Endothelial cell of umbilical vein (primary cell): Measurements from ENCODE around the gene PPP1R26. TPM values are rescaled to one million over a fixed set of nuclear protein-coding genes. Genes with fewer than 3 reads are reported as not detected.

Experiments used
- BruUV-seq: library from RNA; stranded (reverse); fragments of 400-500 nt; replicated peaks from 2 replicates; lab custom pipeline; 2021; lab: Mats Ljungman, UMichigan
- CTCF ChIA-PET: fragments of 300-600, 350-600 bp; sonication (Branson Sonifier 250); formaldehyde crosslinking; loops from one replicate; lab custom pipeline; 2021; ENCODE audit warnings: antibody characterized with exemption, inconsistent platforms; lab: Charles Lee
- POLR2A ChIA-PET: fragments of 300-600, 350-600 bp; sonication (Branson Sonifier 250); formaldehyde crosslinking; loops from one replicate; lab custom pipeline; 2021; ENCODE audit warnings: antibody characterized with exemption, inconsistent platforms; lab: Charles Lee
- DNase-seq: peaks from one replicate; pipeline ENCODE4 v3.0.0-alpha.2; 2011; ENCODE audit warnings: low read depth, low spot score
- FAIRE-seq: peaks from 2 replicates; lab custom pipeline; 2011; peaks lifted over from hg19 to GRCh38; lab: Jason Lieb, UNC
- H2AFZ ChIP-seq: 2 replicates; pipeline ENCODE4 v1.6.0; 2012; ENCODE audit warnings: low read depth, low read length, control low read depth, inconsistent platforms
- H3K27ac ChIP-seq: 2 replicates; pipeline ENCODE4 v1.5.1; 2011; ENCODE audit warnings: low read depth, mild to moderate bottlenecking, control low read depth, low read length, moderate library complexity; ENCODE audit not compliant: insufficient read depth
- H3K27me3 ChIP-seq, 2 experiments: 2 replicates each; pipeline versions ENCODE4 v1.6.0 to v1.6.1; 2011; ENCODE audit warnings: low read length in 2 of 2, mixed read lengths in 1 of 2; ENCODE audit not compliant: control insufficient read depth in 2 of 2, insufficient read depth in 2 of 2
- H3K36me3 ChIP-seq, 2 experiments: 2 replicates in 1 of 2; 3 replicates in 1 of 2; pipeline ENCODE4 v1.5.1; 2011; ENCODE audit warnings: low read length in 2 of 2, mild to moderate bottlenecking in 1 of 2, moderate library complexity in 1 of 2; ENCODE audit not compliant: control insufficient read depth in 2 of 2, insufficient read depth in 2 of 2; ENCODE audit errors: extremely low read depth in 1 of 2
- H3K4me1 ChIP-seq: 3 replicates; pipeline ENCODE4 v1.5.1; 2011; ENCODE audit warnings: mild to moderate bottlenecking, low read length; ENCODE audit not compliant: control insufficient read depth, insufficient read depth; ENCODE audit errors: extremely low read depth
- H3K4me2 ChIP-seq: 2 replicates; pipeline ENCODE4 v1.6.1; 2011; ENCODE audit warnings: low read length, control low read depth, mixed read lengths; ENCODE audit not compliant: insufficient read depth
- H3K4me3 ChIP-seq, 3 experiments: fragments of 200-600 bp in 1 of 3; sonication (generic), shearing (Covaris generic) in 1 of 3; replicated peaks in 1 of 3; 2 replicates each; pipeline ENCODE4 v1.5.1; 2011 to 2016; ENCODE audit warnings: control low read depth in 3 of 3, low read length in 3 of 3, mild to moderate bottlenecking in 2 of 3, inconsistent platforms in 1 of 3, low read depth in 1 of 3, moderate library complexity in 1 of 3; ENCODE audit not compliant: insufficient read depth in 1 of 3
- H3K79me2 ChIP-seq: 2 replicates; pipeline ENCODE4 v1.6.0; 2012; ENCODE audit warnings: low read length, inconsistent platforms; ENCODE audit not compliant: control insufficient read depth, insufficient read depth
- H3K9ac ChIP-seq: replicated peaks from 2 replicates; pipeline ENCODE3; 2011; ENCODE audit warnings: low read length, control low read depth; ENCODE audit not compliant: insufficient read depth; ENCODE audit errors: extremely low read depth
- H3K9me1 ChIP-seq: replicated peaks from 3 replicates; pipeline ENCODE4 v1.6.0; 2011; ENCODE audit warnings: mild to moderate bottlenecking, low read length; ENCODE audit not compliant: control insufficient read depth, insufficient read depth; ENCODE audit errors: extremely low read depth
- H3K9me3 ChIP-seq: replicated peaks from 2 replicates; pipeline ENCODE4 v1.5.1; 2012; ENCODE audit warnings: low read length, inconsistent platforms; ENCODE audit not compliant: control insufficient read depth, insufficient read depth
- H4K20me1 ChIP-seq: replicated peaks from 2 replicates; pipeline ENCODE3; 2011; ENCODE audit warnings: mild to moderate bottlenecking, low read length; ENCODE audit not compliant: control insufficient read depth, insufficient read depth; ENCODE audit errors: extremely low read depth
- CTCF ChIP-seq, 2 donors: IDR thresholded peaks; 1 replicate in 1 of 2; 2 replicates in 1 of 2; pipeline ENCODE4 v1.5.1; 2011; ENCODE audit warnings: low read length in 2 of 2, mild to moderate bottlenecking in 2 of 2, moderate library complexity in 2 of 2, control low read depth in 1 of 2, inconsistent platforms in 1 of 2, low read depth in 1 of 2; ENCODE audit not compliant: insufficient read depth in 1 of 2; ENCODE audit errors: extremely low read depth in 1 of 2
- EZH2 ChIP-seq: IDR thresholded peaks from 2 replicates; pipeline ENCODE4 v1.6.1; 2012; ENCODE audit warnings: borderline replicate concordance, low read depth, mild to moderate bottlenecking, moderate library complexity, low read length, inconsistent platforms; ENCODE audit not compliant: severe bottlenecking
- FOS ChIP-seq: IDR thresholded peaks from 2 replicates; pipeline ENCODE4 v1.6.1; 2011; ENCODE audit warnings: mild to moderate bottlenecking, low read length, moderate library complexity, borderline replicate concordance; ENCODE audit not compliant: insufficient read depth
- GATA2 ChIP-seq: IDR thresholded peaks from 2 replicates; pipeline ENCODE4 v1.7.0; 2011; ENCODE audit warnings: low read depth, mild to moderate bottlenecking, moderate library complexity, mixed read lengths, low read length; ENCODE audit not compliant: insufficient read length, insufficient read depth
- JUN ChIP-seq: IDR thresholded peaks from 2 replicates; pipeline ENCODE4 v1.6.1; 2011; ENCODE audit warnings: borderline replicate concordance, low read depth; ENCODE audit not compliant: insufficient read length, insufficient read depth
- MAX ChIP-seq: IDR thresholded peaks from 2 replicates; pipeline ENCODE4 v1.6.1; 2011; ENCODE audit not compliant: insufficient read depth, insufficient read length
- MYC ChIP-seq: IDR thresholded peaks from one replicate; pipeline ENCODE4 v1.6.1; 2011; ENCODE audit warnings: mild to moderate bottlenecking, low read depth, low read length
- POLR2A ChIP-seq: IDR thresholded peaks from 2 replicates; pipeline ENCODE4 v1.6.1; 2012; ENCODE audit warnings: low read depth, mild to moderate bottlenecking, control low read depth, low read length
- POLR2AphosphoS5 ChIP-seq: IDR thresholded peaks from 2 replicates; pipeline ENCODE4 v1.6.1; 2012; ENCODE audit warnings: low read depth, mild to moderate bottlenecking, control low read depth, low read length, moderate library complexity; ENCODE audit not compliant: insufficient read depth
- dilution Hi-C: fragments of 300-500 bp; cut with MboI; formaldehyde crosslinking; loops from one replicate; pipeline ENCODE4 v1.15.0; 2019; ENCODE audit warnings: low sequenced_read_pairs; ENCODE audit not compliant: extremely low pct_ligation_motif_present
- intact Hi-C: fragments of 100-400 bp; cut with micrococcal nuclease; formaldehyde crosslinking; loops from one replicate; pipeline ENCODE4 v1.10.0; 2022
- polyA plus RNA-seq, 4 experiments: library from polyadenylated mRNA; depleted of rRNA in 3 of 4; stranded (reverse) in 3 of 4; unstranded in 1 of 4; fragments of >200 nt; gene quantifications; 2 replicates each; pipeline versions ENCODE4 v1.2.1 to v1.2.3, GENCODE V29; 2011 to 2012; ENCODE audit warnings: missing spikeins in 1 of 4
- total RNA-seq: library from RNA; stranded (reverse); gene quantifications from 2 replicates; pipeline ENCODE4 v1.2.3, GENCODE V29; 2021

The PPP1R26 gene
- total and polyA plus RNA-seq, 2 donors (not counting 3 experiments of a cell fraction or from before 2014, with no cell fraction given): 5.9 to 16.9 TPM

- Histone ChIP-seq H3K9me1 (no peaks in the 10 kb centered on the region), H3K9me3 (no peaks in the 10 kb centered on the region), H3K79me2 (no peaks in the 10 kb centered on the region), H3K27me3 (no peaks in the 10 kb centered on the region), H2AFZ (no peak overlapping the region), H3K9ac (no peak overlapping the region), H3K4me2 (no peak overlapping the region), H4K20me1 (no peaks in the 10 kb centered on the region), H3K36me3 (peaks cover 0 to 24% of the 10 kb centered on the region in 2 experiments), H3K4me3 (no peak overlapping the region), H3K27ac (no peak overlapping the region), H3K4me1 (no peaks in the 10 kb centered on the region)
- dilution Hi-C loops: no loop called here
- TF ChIP-seq MYC (no peak), POLR2A (no peak), MAX (no peak), FOS (no peak), GATA2 (no peak), EZH2 (no peak), POLR2AphosphoS5 (no peak), CTCF (IDR thresholded peaks at IDR 0.05; ENCODE audit: extremely low read depth in 1 of 2, insufficient read depth in 1 of 2, low read depth in 1 of 2, low read length in 2 of 2) (no peak), JUN (no peak)
- BruUV-seq: no TSS peak
- ChIA-PET POLR2A (no interaction called here), CTCF (no interaction called here)
- DNase-seq (no peak), FAIRE-seq (no peak)
- intact Hi-C loops: no loop called here
Measured at GRCh38 chr9:135489188-135489906, 9.8 kb downstream of the PPP1R26 start.
